Measurements from ENCODE around the gene PKNOX2. TPM values are rescaled to one million over a fixed set of nuclear protein-coding genes. Genes with fewer than 3 reads are reported as not detected.

Gene PKNOX2
- total RNA-seq, 3 donors from 2014 or later (not counting 1 experiment from before 2014, with no cell fraction given) = not detected

GRCh38 chr11:125141686-125142535 is 22.6 kb upstream of the PKNOX2 start:
- TF ChIP-seq CTCF (IDR thresholded peaks at IDR 0.05) = peak; percentile 99
- intact Hi-C loops (cut with micrococcal nuclease) = loop anchor here (1.0 kb wide), 2 partner anchors 51 to 180 kb away; no protein-coding TSS in a partner anchor
- Mint-ChIP-seq H3K4me1 (peaks cover 6% of the 10 kb centered on the region in 2 donors), H3K36me3 (no peaks in the 10 kb centered on the region), H3K4me3 (no peak overlapping the region), H3K27me3 (ENCODE audit: low read depth in 2 of 2) (peaks cover 28 to 44% of the 10 kb centered on the region in 2 donors), H3K27ac (no peak overlapping the region), H3K9me3 (no peaks in the 10 kb centered on the region)
- WGBS (ENCODE audit: insufficient coverage) = 41% methylated on average over 17 of the region's 18 CpGs
- Histone ChIP-seq H3K4me1 (ENCODE audit: control insufficient read depth, insufficient read depth, low read length) (peaks cover 4% of the 10 kb centered on the region), H3K9me3 (ENCODE audit: control insufficient read depth, insufficient read depth, low read length) (no peaks in the 10 kb centered on the region), H3K27me3 (ENCODE audit: control insufficient read depth, insufficient read depth, low read length) (peaks cover 5% of the 10 kb centered on the region), H3K27ac (ENCODE audit: low read length) (no peak overlapping the region), H3K36me3 (ENCODE audit: control insufficient read depth, insufficient read depth, low read length) (no peaks in the 10 kb centered on the region), H3K4me3 (ENCODE audit: low read length) (no peak overlapping the region)
- peak; percentile 58 to 75 for DNase-seq
- peak; percentile 87 to 99 (median 96) for ATAC-seq

- Mint-ChIP-seq H3K4me3 (no peak overlapping the region), H3K9me3 (no peaks in the 10 kb centered on the region), H3K27me3 (ENCODE audit: low read depth in 2 of 2) (peaks cover 19 to 41% of the 10 kb centered on the region in 2 donors), H3K27ac (no peak overlapping the region), H3K4me1 (peaks cover 6% of the 10 kb centered on the region in 2 donors), H3K36me3 (no peaks in the 10 kb centered on the region)
- Histone ChIP-seq H3K4me3 (ENCODE audit: low read length) (no peak overlapping the region), H3K4me1 (ENCODE audit: control insufficient read depth, insufficient read depth, low read length) (peaks cover 4% of the 10 kb centered on the region), H3K36me3 (ENCODE audit: control insufficient read depth, insufficient read depth, low read length) (no peaks in the 10 kb centered on the region), H3K9me3 (ENCODE audit: control insufficient read depth, insufficient read depth, low read length) (no peaks in the 10 kb centered on the region), H3K27me3 (ENCODE audit: control insufficient read depth, insufficient read depth, low read length) (peaks cover 5% of the 10 kb centered on the region), H3K27ac (ENCODE audit: low read length) (no peak overlapping the region)
- intact Hi-C loops (cut with micrococcal nuclease) = no loop called here
- TF ChIP-seq CTCF (IDR thresholded peaks at IDR 0.05) = no peak
- ATAC-seq = no peak
- no CpG with 5 or more reads among the region's 1 CpG for WGBS (ENCODE audit: insufficient coverage)
- DNase-seq = no peak
These were observed 18.3 kb upstream of the PKNOX2 start for GRCh38 chr11:125146232-125146631.

- no peak overlapping the region for H3K4me3 Mint-ChIP-seq
- WGBS (ENCODE audit: insufficient coverage) = 100% methylated on average over 4 of the region's 6 CpGs
- ATAC-seq = no peak
- H3K36me3 Mint-ChIP-seq = no peaks in the 10 kb centered on the region
- H3K27me3 Mint-ChIP-seq (ENCODE audit: low read depth in 2 of 2) = peaks cover 16 to 30% of the 10 kb centered on the region in 2 donors
- no peaks in the 10 kb centered on the region for H3K9me3 Mint-ChIP-seq
- no peak for TF ChIP-seq CTCF (IDR thresholded peaks at IDR 0.05)
- peaks cover 2% of the 10 kb centered on the region for H3K27me3 ChIP-seq (ENCODE audit: control insufficient read depth, insufficient read depth, low read length)
- DNase-seq = no peak
- no peaks in the 10 kb centered on the region for H3K36me3 ChIP-seq (ENCODE audit: control insufficient read depth, insufficient read depth, low read length)
- no peak overlapping the region for H3K27ac ChIP-seq (ENCODE audit: low read length)
- no peaks in the 10 kb centered on the region for H3K4me1 ChIP-seq (ENCODE audit: control insufficient read depth, insufficient read depth, low read length)
- no peaks in the 10 kb centered on the region for H3K4me1 Mint-ChIP-seq
- no peak overlapping the region for H3K4me3 ChIP-seq (ENCODE audit: low read length)
- H3K27ac Mint-ChIP-seq = no peak overlapping the region
- no peaks in the 10 kb centered on the region for H3K9me3 ChIP-seq (ENCODE audit: control insufficient read depth, insufficient read depth, low read length)
- intact Hi-C loops (cut with micrococcal nuclease) = no loop called here
These were observed 17.3 kb upstream of the PKNOX2 start for GRCh38 chr11:125147280-125147679.

Data from natural killer cell (primary cell).